GF-D8 (cell line): ENCODE data around the gene KCNIP4.
A peak's percentile ranks its signal among the peaks of the same experiment; 100 is the strongest.
"Not testable (repeated sequence)": the region's sequence is repeated elsewhere in the genome, so short reads cannot be mapped to it uniquely, and the experiment has no call there.

Experiments used
- DNase-seq: peaks from one replicate; lab custom pipeline; 2025; lab: John Stamatoyannopoulos, UW

The KCNIP4 gene

GRCh38 chr4:20752641-20753040, 1195.9 kb downstream of the KCNIP4 start:
- no peak for DNase-seq

- DNase-seq = not testable (repeated sequence)
Measured at GRCh38 chr4:20746000-20746399, 1202.6 kb downstream of the KCNIP4 start.

- DNase-seq = no peak
Measured at GRCh38 chr4:20735931-20736330, 1212.6 kb downstream of the KCNIP4 start.

GRCh38 chr4:20724915-20725314, 1223.7 kb downstream of the KCNIP4 start:
- DNase-seq = no peak

DNA sequence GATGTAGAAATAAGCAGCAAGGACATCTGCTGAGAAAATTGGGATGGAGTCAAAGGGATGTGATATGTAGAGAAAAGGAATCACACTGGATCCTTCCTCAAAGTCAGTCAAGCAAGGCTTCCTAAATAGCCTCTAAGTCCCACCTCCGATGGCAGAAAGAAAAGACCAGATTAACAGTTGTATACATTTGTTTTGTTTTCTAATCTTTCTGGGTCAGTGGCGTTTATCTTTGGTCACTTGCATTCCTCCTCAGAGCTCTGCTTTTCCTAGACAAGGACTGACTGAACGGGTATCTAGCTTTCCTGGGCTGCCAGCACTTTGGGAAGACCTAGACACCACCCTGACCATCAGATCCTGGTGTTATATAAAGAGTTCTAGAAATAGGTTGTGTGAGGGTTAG, 1225.1 kb downstream of the KCNIP4 start:
- no peak for DNase-seq

DNA sequence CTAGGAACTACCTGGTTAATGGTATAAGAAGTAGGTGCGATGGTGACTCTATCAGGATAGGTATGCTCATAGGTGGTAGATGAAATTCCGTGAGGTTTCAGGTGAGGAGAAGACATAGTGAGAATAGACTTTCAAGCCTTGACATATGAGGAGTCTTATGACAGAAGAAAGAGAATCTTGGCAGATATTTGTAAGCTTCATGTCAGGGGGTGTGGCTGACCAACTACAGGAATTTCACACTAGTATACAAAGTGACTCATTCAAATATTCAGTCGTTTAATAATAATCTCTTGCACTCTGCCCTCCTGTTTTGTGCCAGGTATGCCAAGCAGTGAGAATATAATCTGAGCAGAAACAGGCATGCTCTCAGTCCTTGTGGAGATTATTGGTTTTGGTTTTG, 1225.6 kb downstream of the KCNIP4 start:
- DNase-seq = no peak

DNA sequence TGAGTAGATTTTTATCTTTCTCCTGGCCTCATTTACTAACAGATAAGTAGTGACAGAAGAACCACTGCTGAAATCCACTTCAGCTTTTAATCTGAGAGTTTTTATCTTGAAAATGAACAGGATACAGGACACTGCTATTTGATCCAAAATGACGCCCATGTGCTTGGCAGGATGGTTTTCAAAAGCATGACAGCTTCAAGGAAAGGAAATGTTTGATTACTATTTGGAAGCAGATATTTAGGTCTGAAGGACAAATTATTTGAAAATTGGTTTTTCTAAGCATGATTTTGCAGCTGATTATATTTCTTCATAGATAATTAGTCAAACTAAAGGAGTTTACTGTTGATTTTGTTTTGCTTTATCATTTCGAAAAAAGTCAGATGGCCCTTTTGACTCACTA, 1237.2 kb downstream of the KCNIP4 start:
- no peak for DNase-seq

DNA sequence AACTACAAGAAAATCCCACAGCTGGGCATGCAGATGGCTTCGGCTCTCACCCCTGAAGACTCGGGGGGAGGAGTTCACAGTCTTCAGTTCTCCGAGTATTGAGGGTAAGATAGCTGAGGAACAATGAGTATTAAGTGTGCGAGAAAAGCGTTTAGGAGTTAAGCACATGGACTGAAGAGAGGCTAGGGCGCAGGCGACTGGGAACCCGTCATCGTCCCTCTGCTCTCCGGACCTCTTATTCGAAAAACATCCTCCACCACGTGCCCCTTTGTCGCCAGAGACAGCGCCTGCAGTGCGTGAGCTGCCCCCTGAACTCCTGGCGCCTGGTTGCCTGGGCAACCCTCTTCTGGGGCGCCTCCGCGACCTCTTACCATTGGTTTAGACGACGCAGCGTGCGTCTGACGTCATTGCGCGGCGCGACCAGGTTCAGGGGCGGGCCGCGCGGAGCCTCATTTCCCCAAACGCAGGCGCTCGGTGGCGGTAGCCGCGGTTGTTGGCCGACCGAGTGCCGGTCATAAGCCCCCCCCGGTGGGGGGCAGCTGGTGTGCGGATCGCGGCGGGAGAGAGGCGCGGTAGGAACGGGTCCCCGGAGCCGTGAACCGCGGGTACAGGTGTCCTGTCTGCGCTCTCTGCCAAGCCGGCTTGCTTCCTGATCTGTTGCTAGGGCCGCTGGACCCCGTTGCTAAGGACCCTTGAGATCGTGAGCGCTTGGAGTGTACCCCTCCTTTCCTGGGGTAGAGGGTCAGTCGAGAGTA, 1248.4 kb downstream of the KCNIP4 start, which contains the start of gene PACRGL:
Gene PACRGL (plus strand): TSS at position 452 of the 755 bp plus-strand sequence. CDS start 4,024 bp downstream, outside the sequence.
- peak; percentile 88 for DNase-seq

GRCh38 chr4:20698820-20699219, 1249.8 kb downstream of the KCNIP4 start:
- no peak for DNase-seq

- peak; percentile 25 for DNase-seq
Measured at GRCh38 chr4:20698382-20698781, 1250.2 kb downstream of the KCNIP4 start.

GRCh38 chr4:20696815-20697214, 1251.8 kb downstream of the KCNIP4 start:
- no peak for DNase-seq

GRCh38 chr4:20687864-20688263, 1260.7 kb downstream of the KCNIP4 start:
- DNase-seq = no peak

GRCh38 chr4:20684852-20685763, 1263.5 kb downstream of the KCNIP4 start:
- DNase-seq = no peak

DNA sequence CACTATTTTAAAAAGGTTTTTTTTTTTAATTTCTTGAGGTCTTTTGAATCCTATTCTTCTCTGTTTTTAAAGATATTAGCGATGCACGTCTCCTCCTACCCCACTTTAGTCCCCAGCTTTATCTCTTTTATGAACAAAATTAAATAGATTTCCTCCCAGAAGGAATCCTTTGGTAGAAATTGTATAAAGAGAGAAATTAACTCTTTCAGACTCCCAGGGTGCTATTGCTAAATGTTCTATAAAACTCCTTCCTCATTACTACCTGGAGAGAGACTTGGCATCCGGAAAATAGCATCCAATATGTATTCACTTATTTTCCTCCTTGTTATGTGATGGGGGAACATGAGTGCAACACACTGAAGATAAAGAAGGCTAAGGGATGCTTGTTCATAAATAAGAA, 1264.8 kb downstream of the KCNIP4 start:
- no peak for DNase-seq

DNA sequence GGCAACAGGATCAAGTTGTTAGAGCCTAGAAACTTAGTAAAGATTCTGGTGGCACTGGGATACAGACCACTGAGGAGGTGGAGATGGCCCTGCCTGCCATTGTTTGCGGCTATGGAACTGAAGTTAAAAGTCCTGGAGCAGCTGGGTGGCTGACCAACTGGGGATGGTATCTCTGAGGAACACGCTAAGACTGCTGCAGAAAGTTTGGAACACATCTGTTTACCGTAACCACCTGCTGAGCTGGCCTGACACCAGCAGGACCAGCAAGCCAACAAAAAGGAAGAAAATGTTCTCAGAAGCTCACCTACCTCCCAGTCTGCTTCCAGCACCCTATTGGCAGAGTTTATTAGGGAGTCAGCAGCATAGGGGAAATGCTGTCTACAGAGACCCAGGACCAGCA, 1265.7 kb downstream of the KCNIP4 start:
- DNase-seq = no peak

DNA sequence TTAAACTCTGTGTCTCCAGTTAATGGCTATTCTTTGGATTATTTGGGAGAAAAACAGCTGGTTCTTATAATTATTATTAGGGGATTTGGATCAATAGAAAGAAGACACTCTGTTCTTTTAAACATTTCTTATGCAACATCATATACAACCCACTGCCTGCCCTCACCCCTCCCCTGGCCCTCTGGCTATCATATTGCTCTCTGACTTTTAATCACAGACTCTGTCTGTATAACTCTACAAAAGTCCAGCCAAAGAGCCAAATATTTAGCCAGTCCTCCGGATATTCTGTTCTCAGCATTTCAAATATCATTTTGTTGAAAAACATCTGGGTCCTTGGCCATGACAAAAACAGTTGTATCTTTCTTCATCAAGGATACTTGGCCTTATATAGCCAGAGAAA, 1267.3 kb downstream of the KCNIP4 start:
- DNase-seq = no peak

DNA sequence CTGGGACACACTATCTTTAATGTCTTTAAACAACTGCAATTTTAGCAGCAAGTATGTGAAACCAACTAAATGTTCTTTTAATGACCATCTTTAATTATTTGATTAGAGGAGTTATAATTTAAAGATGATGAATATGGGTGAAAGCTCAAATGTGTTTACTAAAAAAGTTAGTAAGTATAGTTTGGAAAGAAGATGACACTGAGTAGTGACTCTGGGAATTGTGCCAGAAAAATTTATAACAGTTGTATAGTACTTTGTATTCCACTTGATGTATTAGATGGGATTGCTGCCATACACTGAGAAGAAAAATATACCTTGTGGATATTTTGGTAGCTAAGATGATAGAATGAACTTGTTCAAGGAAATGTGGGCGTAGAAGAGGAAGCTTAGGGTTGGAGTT, 1267.8 kb downstream of the KCNIP4 start:
- DNase-seq = no peak

GRCh38 chr4:20679951-20680350, 1268.6 kb downstream of the KCNIP4 start:
- no peak for DNase-seq
